ENCODE results near the gene PEMT.

DNA sequence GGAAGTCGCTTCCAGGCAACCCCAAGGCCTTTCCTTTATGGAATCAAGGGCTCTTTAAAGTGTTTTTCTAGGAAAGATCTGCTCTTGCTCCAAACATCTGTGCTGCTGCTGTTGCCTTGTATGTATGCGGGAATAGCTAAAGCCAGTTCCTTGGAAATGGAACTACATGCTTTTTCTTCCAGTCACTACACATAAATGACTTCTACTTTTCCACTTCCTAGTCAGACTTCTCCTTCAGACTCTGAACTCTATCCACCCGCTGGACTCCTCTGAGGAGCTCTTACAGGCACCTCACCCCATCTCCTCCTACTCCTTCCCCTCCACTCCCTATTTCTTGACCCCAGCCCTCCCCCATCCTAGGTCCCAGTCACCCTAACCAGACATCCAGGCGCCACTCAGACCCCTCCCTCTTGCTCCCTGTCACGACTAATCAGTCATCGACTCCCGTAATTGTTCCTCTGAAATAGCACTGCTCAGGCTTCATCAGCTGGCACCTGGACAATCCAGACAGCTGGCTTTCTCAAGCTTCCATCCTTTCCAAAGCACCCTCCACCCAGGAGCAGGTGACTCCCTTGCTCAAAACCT is 15.0 kb upstream of the PEMT start:
- TF ChIP-seq, protein P1, sequence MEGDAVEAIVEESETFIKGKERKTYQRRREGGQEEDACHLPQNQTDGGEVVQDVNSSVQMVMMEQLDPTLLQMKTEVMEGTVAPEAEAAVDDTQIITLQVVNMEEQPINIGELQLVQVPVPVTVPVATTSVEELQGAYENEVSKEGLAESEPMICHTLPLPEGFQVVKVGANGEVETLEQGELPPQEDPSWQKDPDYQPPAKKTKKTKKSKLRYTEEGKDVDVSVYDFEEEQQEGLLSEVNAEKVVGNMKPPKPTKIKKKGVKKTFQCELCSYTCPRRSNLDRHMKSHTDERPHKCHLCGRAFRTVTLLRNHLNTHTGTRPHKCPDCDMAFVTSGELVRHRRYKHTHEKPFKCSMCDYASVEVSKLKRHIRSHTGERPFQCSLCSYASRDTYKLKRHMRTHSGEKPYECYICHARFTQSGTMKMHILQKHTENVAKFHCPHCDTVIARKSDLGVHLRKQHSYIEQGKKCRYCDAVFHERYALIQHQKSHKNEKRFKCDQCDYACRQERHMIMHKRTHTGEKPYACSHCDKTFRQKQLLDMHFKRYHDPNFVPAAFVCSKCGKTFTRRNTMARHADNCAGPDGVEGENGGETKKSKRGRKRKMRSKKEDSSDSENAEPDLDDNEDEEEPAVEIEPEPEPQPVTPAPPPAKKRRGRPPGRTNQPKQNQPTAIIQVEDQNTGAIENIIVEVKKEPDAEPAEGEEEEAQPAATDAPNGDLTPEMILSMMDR (IDR thresholded peaks at IDR 0.05) = no peak
- TF ChIP-seq POLR2A (IDR thresholded peaks at IDR 0.05) = no peak

All from adrenal gland (tissue), 5 donors.